H9 (cell line): ENCODE results near the gene TLK1. TPM values are rescaled to one million over a fixed set of nuclear protein-coding genes. Genes with fewer than 3 reads are reported as not detected.

ENCODE experiments used
- DNase-seq: peaks from one replicate; pipeline ENCODE4 v3.0.0-alpha.2; 2017
- H2AFZ ChIP-seq: one replicate; pipeline ENCODE4 v1.6.1; 2013; ENCODE audit warnings: mild to moderate bottlenecking, low read length, control low read depth, moderate library complexity
- H2AK5ac ChIP-seq: 2 replicates; pipeline ENCODE4 v1.6.1; 2013; ENCODE audit warnings: low read length, control low read depth, mixed read lengths; ENCODE audit not compliant: insufficient read length
- H2BK120ac ChIP-seq: one replicate; pipeline ENCODE4 v1.6.1; 2013; ENCODE audit warnings: low read depth, mild to moderate bottlenecking, low read length, control low read depth, inconsistent platforms; ENCODE audit not compliant: poor library complexity, severe bottlenecking
- H2BK12ac ChIP-seq: 2 replicates; pipeline ENCODE4 v1.6.1; 2013; ENCODE audit warnings: low read length, control low read depth, mixed read lengths, low read depth; ENCODE audit not compliant: insufficient read length
- H2BK15ac ChIP-seq: 2 replicates; pipeline ENCODE4 v1.6.1; 2013; ENCODE audit warnings: low read depth, low read length, control low read depth
- H2BK20ac ChIP-seq: one replicate; pipeline ENCODE4 v1.6.1; 2013; ENCODE audit warnings: low read depth, mild to moderate bottlenecking, low read length, control low read depth, inconsistent platforms; ENCODE audit not compliant: poor library complexity, severe bottlenecking
- H2BK5ac ChIP-seq: 2 replicates; pipeline ENCODE4 v1.6.1; 2013; ENCODE audit warnings: low read length, control low read depth, mixed read lengths; ENCODE audit not compliant: insufficient read length
- H3K14ac ChIP-seq: 2 replicates; pipeline ENCODE4 v1.6.1; 2013; ENCODE audit warnings: low read length, control low read depth; ENCODE audit not compliant: insufficient read depth
- H3K18ac ChIP-seq: 2 replicates; pipeline ENCODE4 v1.6.1; 2013; ENCODE audit warnings: low read depth, mild to moderate bottlenecking, mixed read lengths, low read length, control low read depth; ENCODE audit not compliant: insufficient read length
- H3K23ac ChIP-seq: 2 replicates; pipeline ENCODE4 v1.6.1; 2013; ENCODE audit warnings: low read length, control low read depth, mixed read lengths, low read depth; ENCODE audit not compliant: insufficient read length
- H3K23me2 ChIP-seq: 2 replicates; pipeline ENCODE4 v1.6.1; 2013; ENCODE audit warnings: low read depth, mild to moderate bottlenecking, mixed read lengths, low read length, control low read depth; ENCODE audit not compliant: insufficient read length, poor library complexity, severe bottlenecking
- H3K27ac ChIP-seq: 2 replicates; pipeline ENCODE4 v1.5.1; 2013; ENCODE audit warnings: low read length, control low read depth, mixed read lengths, low read depth; ENCODE audit not compliant: insufficient read length
- H3K27me3 ChIP-seq: 2 replicates; pipeline ENCODE4 v1.6.1; 2013; ENCODE audit warnings: low read length, control low read depth, inconsistent platforms; ENCODE audit not compliant: insufficient read depth
- H3K4ac ChIP-seq: 2 replicates; pipeline ENCODE4 v1.6.1; 2013; ENCODE audit warnings: low read depth, mild to moderate bottlenecking, control low read depth, inconsistent platforms, low read length, moderate library complexity
- H3K4me1 ChIP-seq: 2 replicates; pipeline ENCODE4 v1.6.1; 2013; ENCODE audit warnings: low read length, control low read depth, inconsistent platforms; ENCODE audit not compliant: insufficient read depth
- H3K4me2 ChIP-seq: 2 replicates; pipeline ENCODE4 v1.6.1; 2013; ENCODE audit warnings: low read length, control low read depth, mixed read lengths; ENCODE audit not compliant: insufficient read length, insufficient read depth
- H3K56ac ChIP-seq: 2 replicates; pipeline ENCODE4 v1.6.1; 2013; ENCODE audit warnings: low read depth, mild to moderate bottlenecking, mixed read lengths, low read length, control low read depth; ENCODE audit not compliant: insufficient read length
- H3K79me1 ChIP-seq: 2 replicates; pipeline ENCODE4 v1.6.1; 2013; ENCODE audit warnings: low read depth, mild to moderate bottlenecking, moderate library complexity, low read length, control low read depth, inconsistent platforms; ENCODE audit not compliant: insufficient read depth, poor library complexity, severe bottlenecking
- H3K79me2 ChIP-seq: 2 replicates; pipeline ENCODE4 v1.6.1; 2013; ENCODE audit warnings: low read length, control low read depth, inconsistent platforms; ENCODE audit not compliant: insufficient read depth
- H3K9ac ChIP-seq: 2 replicates; pipeline ENCODE4 v1.6.1; 2013; ENCODE audit warnings: low read length, control low read depth, mixed read lengths; ENCODE audit not compliant: insufficient read length; ENCODE audit errors: extremely low read depth
- H3K9me3 ChIP-seq: one replicate; pipeline ENCODE4 v1.6.1; 2013; ENCODE audit warnings: low read depth, low read length, inconsistent platforms; ENCODE audit not compliant: control insufficient read depth
- H3T11ph ChIP-seq: one replicate; pipeline ENCODE4 v1.6.1; 2013; ENCODE audit warnings: mild to moderate bottlenecking, low read length, control low read depth, inconsistent platforms
- H4K20me1 ChIP-seq: one replicate; pipeline ENCODE4 v1.6.1; 2013; ENCODE audit not compliant: control insufficient read depth, insufficient read length, insufficient read depth
- H4K5ac ChIP-seq: 2 replicates; pipeline ENCODE4 v1.6.1; 2013; ENCODE audit warnings: low read depth, mild to moderate bottlenecking, mixed read lengths, low read length, control low read depth; ENCODE audit not compliant: insufficient read length
- H4K8ac ChIP-seq: replicated peaks from 2 replicates; pipeline ENCODE4 v1.6.1; 2013; ENCODE audit warnings: low read length, control low read depth, mixed read lengths, low read depth; ENCODE audit not compliant: insufficient read length
- H4K91ac ChIP-seq: 2 replicates; pipeline ENCODE4 v1.6.1; 2013; ENCODE audit warnings: low read depth, mild to moderate bottlenecking, moderate library complexity, mixed read lengths, low read length, control low read depth; ENCODE audit not compliant: insufficient read length
- H3K27ac Mint-ChIP-seq, 3 experiments: 2 replicates in 2 of 3; 3 replicates in 1 of 3; pipeline ENCODE4 v1.8.0; 2020 to 2021; ENCODE audit warnings: mixed read lengths in 3 of 3, mild to moderate bottlenecking in 1 of 3, moderate library complexity in 1 of 3
- H3K27me3 Mint-ChIP-seq: 2 replicates; pipeline ENCODE4 v1.8.0; 2021; ENCODE audit warnings: low read depth, mild to moderate bottlenecking, moderate library complexity, mixed read lengths
- H3K36me3 Mint-ChIP-seq, 3 experiments: 2 replicates in 2 of 3; 3 replicates in 1 of 3; pipeline ENCODE4 v1.8.0; 2020 to 2021; ENCODE audit warnings: low read depth in 3 of 3, mixed read lengths in 3 of 3; ENCODE audit not compliant: insufficient read depth in 1 of 3
- H3K4me1 Mint-ChIP-seq, 2 experiments: 2 replicates each; pipeline ENCODE4 v1.8.0; 2020; ENCODE audit warnings: mixed read lengths in 2 of 2
- H3K4me3 Mint-ChIP-seq, 2 experiments: 2 replicates in 1 of 2; 3 replicates in 1 of 2; pipeline ENCODE4 v1.8.0; 2020 to 2021; ENCODE audit warnings: mild to moderate bottlenecking in 2 of 2, mixed read lengths in 2 of 2, moderate library complexity in 1 of 2
- H3K9me3 Mint-ChIP-seq, 2 experiments: 2 replicates in 1 of 2; 3 replicates in 1 of 2; pipeline ENCODE4 v1.8.0; 2020; ENCODE audit warnings: mild to moderate bottlenecking in 2 of 2, mixed read lengths in 2 of 2, moderate library complexity in 1 of 2
- WGBS: extraction: QIAGEN DNeasy Blood & Tissue Kit; methylation state at CpG from one replicate; pipeline ENCODE4 v1.1.7; 2013; ENCODE audit warnings: missing lambda C conversion rate, low lambda C conversion rate, mixed read lengths; ENCODE audit not compliant: insufficient read length; ENCODE audit errors: extremely low coverage; 5-methylcytosine and 5-hydroxymethylcytosine counted together
- total RNA-seq: library from RNA; stranded (reverse); gene quantifications from 2 replicates; pipeline ENCODE4 v1.2.1, GENCODE V29; 2021
- TF ChIP-seq, protein P1 (sequence below): fragments of 200-600 bp; sonication (generic); conservative IDR thresholded peaks from 3 replicates; pipeline ENCODE4 v1.8.0; 2021; ENCODE audit warnings: antibody characterized with exemption, mild to moderate bottlenecking

TLK1 gene
- total RNA-seq, 1 experiment from 2014 or later, result 112 TPM

DNA sequence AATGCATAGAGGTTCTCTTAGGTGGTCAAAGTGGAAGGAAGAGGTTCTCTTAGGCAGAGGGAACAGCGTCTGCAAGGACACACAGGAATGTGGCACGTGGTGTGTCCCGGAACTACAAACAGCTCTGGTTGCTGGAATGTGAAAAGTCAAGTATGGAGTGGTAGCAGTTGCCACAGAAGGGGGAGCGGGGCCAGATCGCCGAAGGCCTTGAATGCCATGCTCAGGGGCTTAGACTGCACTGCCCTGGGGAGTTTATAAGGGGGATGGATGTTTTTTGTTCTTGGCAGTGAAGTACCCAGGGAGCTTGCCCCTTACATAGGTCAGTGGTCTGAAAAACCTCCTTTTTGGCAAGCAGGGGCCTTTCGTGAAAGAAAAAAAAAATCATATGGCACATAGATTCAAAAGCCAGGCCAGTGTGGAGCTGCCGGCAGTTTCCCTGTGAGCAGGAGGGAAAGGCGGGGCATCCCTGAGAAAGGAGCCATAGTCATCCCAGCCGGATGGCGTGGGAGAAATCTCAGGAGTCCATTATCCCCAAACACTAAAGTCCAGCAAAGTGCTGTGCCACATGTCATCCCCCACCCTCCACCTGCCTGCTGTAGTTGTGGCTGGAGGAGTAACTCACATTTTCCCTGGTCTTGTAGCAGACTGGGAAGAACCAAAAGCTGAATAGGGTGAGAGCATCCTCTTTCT lies 186.2 kb downstream of the TLK1 start:
- Histone ChIP-seq H3K9me3 (no peaks in the 10 kb centered on the region), H3K4ac (no peak overlapping the region), H4K91ac (no peak overlapping the region), H2BK20ac (no peak overlapping the region), H2AFZ (no peak overlapping the region), H3K9ac (no peak overlapping the region), H3K23me2 (no peaks in the 10 kb centered on the region), H3K18ac (peak overlapping the region; percentile 63), H2BK120ac (no peak overlapping the region), H3K27ac (no peak overlapping the region), H4K20me1 (no peaks in the 10 kb centered on the region), H4K8ac (no peak overlapping the region), H3K23ac (no peak overlapping the region), H3K79me2 (no peaks in the 10 kb centered on the region), H2BK5ac (no peak overlapping the region), H4K5ac (no peak overlapping the region), H3K14ac (no peak overlapping the region), H3K4me2 (peak overlapping the region; percentile 32), H3K27me3 (no peaks in the 10 kb centered on the region), H2BK12ac (no peak overlapping the region), H3T11ph (no peak overlapping the region), H3K4me1 (no peaks in the 10 kb centered on the region; the same call in 1 of the 2 replicates), H3K56ac (no peak overlapping the region), H2AK5ac (no peak overlapping the region), H2BK15ac (no peak overlapping the region), H3K79me1 (no peaks in the 10 kb centered on the region)
- no peak for DNase-seq
- peaks cover 0 to 1% (median 0%) of the 10 kb centered on the region in 3 experiments; a peak in 2 of 7 replicates for H3K36me3 Mint-ChIP-seq
- WGBS, result no CpG with 5 or more reads among the region's 11 CpGs
- H3K9me3 Mint-ChIP-seq, result no peaks in the 10 kb centered on the region
- H3K27ac Mint-ChIP-seq, result peak overlapping the region in 1 of 3 experiments; percentile 80; a peak in 1 of 7 replicates
- H3K4me3 Mint-ChIP-seq, result peak overlapping the region; percentile 31 to 55; a peak in 3 of 5 replicates
- H3K27me3 Mint-ChIP-seq, result peaks cover 3% of the 10 kb centered on the region
- H3K4me1 Mint-ChIP-seq, result peaks cover 40 to 42% of the 10 kb centered on the region in 2 experiments
- TF ChIP-seq, protein P1, sequence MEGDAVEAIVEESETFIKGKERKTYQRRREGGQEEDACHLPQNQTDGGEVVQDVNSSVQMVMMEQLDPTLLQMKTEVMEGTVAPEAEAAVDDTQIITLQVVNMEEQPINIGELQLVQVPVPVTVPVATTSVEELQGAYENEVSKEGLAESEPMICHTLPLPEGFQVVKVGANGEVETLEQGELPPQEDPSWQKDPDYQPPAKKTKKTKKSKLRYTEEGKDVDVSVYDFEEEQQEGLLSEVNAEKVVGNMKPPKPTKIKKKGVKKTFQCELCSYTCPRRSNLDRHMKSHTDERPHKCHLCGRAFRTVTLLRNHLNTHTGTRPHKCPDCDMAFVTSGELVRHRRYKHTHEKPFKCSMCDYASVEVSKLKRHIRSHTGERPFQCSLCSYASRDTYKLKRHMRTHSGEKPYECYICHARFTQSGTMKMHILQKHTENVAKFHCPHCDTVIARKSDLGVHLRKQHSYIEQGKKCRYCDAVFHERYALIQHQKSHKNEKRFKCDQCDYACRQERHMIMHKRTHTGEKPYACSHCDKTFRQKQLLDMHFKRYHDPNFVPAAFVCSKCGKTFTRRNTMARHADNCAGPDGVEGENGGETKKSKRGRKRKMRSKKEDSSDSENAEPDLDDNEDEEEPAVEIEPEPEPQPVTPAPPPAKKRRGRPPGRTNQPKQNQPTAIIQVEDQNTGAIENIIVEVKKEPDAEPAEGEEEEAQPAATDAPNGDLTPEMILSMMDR, result no peak
